Kasumi-1 (cell line): ENCODE results near the gene HCAR3.
"Not testable (repeated sequence)": the region's sequence is repeated elsewhere in the genome, so short reads cannot be mapped to it uniquely, and the experiment has no call there.

Experiments used
- DNase-seq, 2 experiments: peaks; one replicate each; lab custom pipeline; 2025; lab: John Stamatoyannopoulos, UW

HCAR3 gene

GRCh38 chr12:122722387-122722786 lies 5.8 kb upstream of the HCAR3 start:
- DNase-seq: peak; percentile 36 to 42

DNA sequence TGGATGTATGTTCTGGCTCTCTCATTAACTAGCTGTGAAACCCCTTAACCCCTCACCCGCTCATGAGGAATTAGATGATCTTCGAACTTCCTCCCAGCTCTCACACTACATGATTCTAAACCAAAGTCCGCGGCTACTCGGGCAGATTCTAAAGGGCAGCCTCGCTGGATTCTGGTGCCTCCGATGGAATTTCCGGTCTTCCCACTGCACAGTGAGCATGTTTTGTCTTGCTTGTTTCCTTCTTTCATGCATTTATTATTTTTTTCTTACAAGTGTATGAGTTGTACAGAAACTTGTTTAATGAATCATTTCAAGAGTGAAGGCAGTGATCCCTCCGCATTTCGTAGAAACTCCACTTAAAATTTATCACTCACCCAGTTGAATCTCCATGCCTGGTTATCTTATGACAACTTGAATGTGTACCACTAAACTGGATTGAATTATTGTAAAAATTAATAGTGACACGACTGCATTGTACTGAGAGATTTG lies 4.5 kb upstream of the HCAR3 start:
- no peak for DNase-seq

- DNase-seq: not testable (repeated sequence)
Observed at GRCh38 chr12:122715211-122715610, 1.4 kb downstream of the HCAR3 start.

GRCh38 chr12:122713491-122714188 lies 3.0 kb downstream of the HCAR3 start:
- DNase-seq: not testable (repeated sequence)

- DNase-seq: peak; percentile 32 to 43
Observed at GRCh38 chr12:122711266-122711665, 5.3 kb downstream of the HCAR3 start.

GRCh38 chr12:122710341-122710740 lies 6.3 kb downstream of the HCAR3 start:
- DNase-seq: not testable (repeated sequence)

DNA sequence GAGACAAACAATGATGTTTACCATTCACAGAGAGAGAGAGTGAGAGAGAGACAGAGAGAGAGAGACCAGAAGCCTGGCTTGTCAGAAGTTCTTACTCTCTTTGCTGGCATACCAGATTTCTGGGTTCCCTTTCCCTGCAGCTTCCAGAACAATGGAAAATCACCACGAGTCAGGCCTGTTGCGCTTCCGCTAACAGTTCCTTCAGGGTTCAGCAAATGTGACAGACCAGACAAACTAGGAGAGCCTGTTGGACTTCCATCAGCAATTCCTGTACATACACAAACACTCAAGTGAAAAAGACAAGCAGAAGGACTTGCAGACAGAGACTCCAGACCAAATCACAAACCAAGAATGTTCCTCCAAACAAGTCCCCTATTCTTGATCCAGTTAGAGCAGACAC lies 7.3 kb downstream of the HCAR3 start:
- DNase-seq: not testable (repeated sequence)

DNA sequence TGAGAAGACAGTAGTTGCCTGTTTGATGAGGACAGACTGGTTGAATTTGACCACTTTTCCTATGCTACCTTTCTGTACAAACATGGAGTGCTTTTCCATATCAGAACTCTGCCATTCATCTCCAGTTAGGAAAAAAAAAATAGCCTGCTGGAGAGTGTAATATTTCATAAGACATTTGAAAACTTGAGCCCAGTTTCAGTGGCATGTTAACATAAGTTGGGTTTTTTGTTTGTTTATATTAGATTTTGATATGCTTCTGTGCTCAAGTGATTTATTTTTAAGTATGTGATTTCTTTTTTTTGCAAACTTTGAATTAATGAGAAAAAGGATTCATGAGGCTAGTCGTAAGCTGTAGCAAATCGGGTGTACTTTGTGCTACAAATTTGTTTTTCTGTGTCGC lies 12.8 kb downstream of the HCAR3 start:
- DNase-seq: not testable (repeated sequence)

- not testable (repeated sequence) for DNase-seq
Observed at GRCh38 chr12:122702890-122703611, 13.6 kb downstream of the HCAR3 start, which contains the start of gene HCAR2. HCAR2 (minus strand) TSS chr12:122703357; CDS start chr12:122703283, 74 bp downstream.

- DNase-seq: not testable (repeated sequence)
Observed at GRCh38 chr12:122701481-122701880, 15.1 kb downstream of the HCAR3 start.

DNA sequence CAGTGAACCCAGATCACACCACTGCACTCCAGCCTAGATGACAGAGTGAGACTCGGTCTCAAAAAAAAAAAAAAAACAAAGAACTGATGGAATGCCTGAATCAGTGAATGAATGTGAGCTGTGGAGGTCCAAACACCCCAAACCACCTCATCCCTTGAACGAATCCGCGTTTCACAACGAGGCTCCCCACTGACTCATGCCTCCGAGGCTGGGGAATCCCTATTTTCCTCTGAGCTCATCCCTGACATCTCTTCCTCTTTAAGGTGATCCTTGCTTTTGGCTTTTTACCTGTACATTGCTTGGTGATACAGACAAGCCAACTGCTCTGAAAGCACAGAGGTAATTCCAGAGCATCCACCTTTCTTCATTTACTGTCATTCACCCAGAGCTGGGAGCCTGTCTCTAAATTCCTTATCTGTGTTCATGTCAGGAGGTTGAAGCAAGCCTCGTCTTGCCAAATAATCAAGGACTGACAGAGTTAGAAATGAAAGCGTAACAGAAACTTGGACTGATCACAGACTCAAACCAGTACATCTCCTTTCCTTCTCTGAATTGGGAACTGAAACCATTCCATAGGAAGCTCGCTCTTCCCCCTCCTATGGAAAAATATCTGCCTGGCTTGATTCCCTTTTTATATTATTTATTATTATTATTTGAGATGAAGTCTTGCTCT lies 16.4 kb downstream of the HCAR3 start:
- not testable (repeated sequence) for DNase-seq

GRCh38 chr12:122696922-122697321 lies 19.7 kb downstream of the HCAR3 start:
- not testable (repeated sequence) for DNase-seq

DNA sequence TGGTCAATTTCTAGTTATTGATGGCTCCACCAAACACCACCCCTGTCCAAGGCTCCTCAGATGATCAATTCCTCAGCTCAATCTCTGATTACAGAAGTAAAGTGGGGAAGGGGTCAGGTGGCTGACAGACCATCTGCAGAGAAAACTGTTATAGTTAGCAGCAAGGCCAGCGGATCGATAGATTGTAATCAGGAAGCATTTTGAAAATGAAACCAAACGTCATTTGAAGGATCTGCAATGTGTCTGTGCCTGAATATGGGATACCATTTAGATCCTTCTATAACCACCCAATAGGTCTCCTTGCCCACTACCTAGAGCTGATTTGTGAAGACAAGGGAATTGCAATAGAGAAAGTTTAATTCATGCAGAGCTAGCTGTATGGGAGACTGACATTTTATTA lies 25.0 kb downstream of the HCAR3 start:
- DNase-seq: no peak

GRCh38 chr12:122688291-122688690 lies 28.3 kb downstream of the HCAR3 start:
- no peak for DNase-seq

GRCh38 chr12:122687086-122687485 lies 29.5 kb downstream of the HCAR3 start:
- DNase-seq: no peak

- DNase-seq: no peak
Observed at GRCh38 chr12:122686538-122686937, 30.1 kb downstream of the HCAR3 start.

DNA sequence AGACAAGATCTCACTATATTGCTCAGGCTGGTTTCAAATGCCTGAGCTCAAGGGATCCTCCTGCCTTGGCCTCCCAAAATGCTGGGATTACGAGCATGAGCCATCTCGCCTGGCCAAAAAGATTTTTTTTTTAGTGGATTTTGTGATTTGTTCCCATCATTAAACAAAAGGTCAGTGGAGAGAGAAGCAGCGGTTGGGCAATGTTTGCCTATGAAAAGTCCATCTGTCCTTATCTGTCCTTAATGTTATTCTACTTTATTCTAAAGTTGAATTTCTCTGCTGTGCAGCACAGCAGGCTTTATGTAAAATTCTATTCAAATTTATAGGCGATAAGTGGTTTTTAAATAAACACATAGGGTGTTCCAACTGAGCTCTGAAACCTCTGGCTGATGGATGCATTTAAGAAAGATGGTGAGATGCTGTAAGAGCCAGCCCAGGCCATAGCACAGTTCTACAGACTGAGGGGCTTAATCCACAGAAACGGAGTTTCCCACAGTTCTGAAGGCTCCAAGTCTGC lies 32.3 kb downstream of the HCAR3 start:
- DNase-seq: no peak

GRCh38 chr12:122681814-122682213 lies 34.8 kb downstream of the HCAR3 start:
- no peak for DNase-seq

DNA sequence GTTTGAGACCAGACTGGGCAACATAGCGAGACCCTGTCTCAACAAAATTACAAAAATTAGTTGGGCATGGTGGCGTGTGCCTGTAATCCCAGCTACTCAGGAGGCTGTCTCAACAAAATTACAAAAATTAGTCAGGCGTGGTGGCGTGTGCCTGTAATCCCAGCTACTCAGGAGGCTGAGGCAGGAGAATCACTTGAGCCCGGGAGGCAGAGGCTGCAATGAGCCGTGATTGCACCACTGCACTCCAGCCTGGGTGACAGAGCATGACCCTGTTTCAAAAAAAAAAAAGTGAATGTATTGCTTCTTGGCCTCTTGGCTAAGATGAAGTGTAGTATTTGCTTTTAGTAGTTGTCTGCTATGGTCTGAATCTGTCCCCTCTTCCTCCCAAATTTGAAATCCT lies 35.6 kb downstream of the HCAR3 start:
- DNase-seq: not testable (repeated sequence)

DNA sequence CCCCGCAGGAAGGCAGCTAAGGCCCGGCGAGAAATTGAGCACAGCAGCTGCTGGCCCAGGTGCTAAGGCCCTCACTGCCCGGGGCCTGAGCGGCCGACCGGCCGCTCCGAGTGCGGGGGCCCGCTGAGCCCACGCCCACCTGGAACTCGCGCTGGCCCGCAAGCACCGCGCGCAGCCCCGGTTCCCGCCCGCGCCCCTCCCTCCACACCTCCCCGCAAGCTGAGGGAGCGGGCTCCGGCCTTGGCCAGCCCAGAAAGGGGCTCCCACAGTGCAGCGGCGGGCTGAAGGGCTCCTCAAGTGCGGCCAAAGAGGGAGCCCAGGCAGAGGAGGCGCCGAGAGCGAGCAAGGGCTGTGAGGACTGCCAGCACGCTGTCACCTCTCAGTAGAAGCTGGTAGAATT lies 39.8 kb downstream of the HCAR3 start:
- not testable (repeated sequence) for DNase-seq

- DNase-seq: not testable (repeated sequence)
Observed at GRCh38 chr12:122676015-122676414, 40.6 kb downstream of the HCAR3 start.

- no peak for DNase-seq
Observed at GRCh38 chr12:122672515-122672914, 44.1 kb downstream of the HCAR3 start.
